H9 (cell line): ENCODE results near the gene LDLRAD4. TPM values are rescaled to one million over a fixed set of nuclear protein-coding genes. Genes with fewer than 3 reads are reported as not detected.

Experiments
- DNase-seq: peaks from one replicate; pipeline ENCODE4 v3.0.0-alpha.2; 2017
- H2AFZ ChIP-seq: one replicate; pipeline ENCODE4 v1.6.1; 2013; ENCODE audit warnings: mild to moderate bottlenecking, low read length, control low read depth, moderate library complexity
- H2AK5ac ChIP-seq: 2 replicates; pipeline ENCODE4 v1.6.1; 2013; ENCODE audit warnings: low read length, control low read depth, mixed read lengths; ENCODE audit not compliant: insufficient read length
- H2BK120ac ChIP-seq: one replicate; pipeline ENCODE4 v1.6.1; 2013; ENCODE audit warnings: low read depth, mild to moderate bottlenecking, low read length, control low read depth, inconsistent platforms; ENCODE audit not compliant: poor library complexity, severe bottlenecking
- H2BK12ac ChIP-seq: 2 replicates; pipeline ENCODE4 v1.6.1; 2013; ENCODE audit warnings: low read length, control low read depth, mixed read lengths, low read depth; ENCODE audit not compliant: insufficient read length
- H2BK15ac ChIP-seq: 2 replicates; pipeline ENCODE4 v1.6.1; 2013; ENCODE audit warnings: low read depth, low read length, control low read depth
- H2BK20ac ChIP-seq: one replicate; pipeline ENCODE4 v1.6.1; 2013; ENCODE audit warnings: low read depth, mild to moderate bottlenecking, low read length, control low read depth, inconsistent platforms; ENCODE audit not compliant: poor library complexity, severe bottlenecking
- H2BK5ac ChIP-seq: 2 replicates; pipeline ENCODE4 v1.6.1; 2013; ENCODE audit warnings: low read length, control low read depth, mixed read lengths; ENCODE audit not compliant: insufficient read length
- H3K14ac ChIP-seq: 2 replicates; pipeline ENCODE4 v1.6.1; 2013; ENCODE audit warnings: low read length, control low read depth; ENCODE audit not compliant: insufficient read depth
- H3K18ac ChIP-seq: 2 replicates; pipeline ENCODE4 v1.6.1; 2013; ENCODE audit warnings: low read depth, mild to moderate bottlenecking, mixed read lengths, low read length, control low read depth; ENCODE audit not compliant: insufficient read length
- H3K23ac ChIP-seq: 2 replicates; pipeline ENCODE4 v1.6.1; 2013; ENCODE audit warnings: low read length, control low read depth, mixed read lengths, low read depth; ENCODE audit not compliant: insufficient read length
- H3K23me2 ChIP-seq: 2 replicates; pipeline ENCODE4 v1.6.1; 2013; ENCODE audit warnings: low read depth, mild to moderate bottlenecking, mixed read lengths, low read length, control low read depth; ENCODE audit not compliant: insufficient read length, poor library complexity, severe bottlenecking
- H3K27ac ChIP-seq: 2 replicates; pipeline ENCODE4 v1.5.1; 2013; ENCODE audit warnings: low read length, control low read depth, mixed read lengths, low read depth; ENCODE audit not compliant: insufficient read length
- H3K27me3 ChIP-seq: 2 replicates; pipeline ENCODE4 v1.6.1; 2013; ENCODE audit warnings: low read length, control low read depth, inconsistent platforms; ENCODE audit not compliant: insufficient read depth
- H3K4ac ChIP-seq: 2 replicates; pipeline ENCODE4 v1.6.1; 2013; ENCODE audit warnings: low read depth, mild to moderate bottlenecking, control low read depth, inconsistent platforms, low read length, moderate library complexity
- H3K4me1 ChIP-seq: 2 replicates; pipeline ENCODE4 v1.6.1; 2013; ENCODE audit warnings: low read length, control low read depth, inconsistent platforms; ENCODE audit not compliant: insufficient read depth
- H3K4me2 ChIP-seq: 2 replicates; pipeline ENCODE4 v1.6.1; 2013; ENCODE audit warnings: low read length, control low read depth, mixed read lengths; ENCODE audit not compliant: insufficient read length, insufficient read depth
- H3K56ac ChIP-seq: 2 replicates; pipeline ENCODE4 v1.6.1; 2013; ENCODE audit warnings: low read depth, mild to moderate bottlenecking, mixed read lengths, low read length, control low read depth; ENCODE audit not compliant: insufficient read length
- H3K79me1 ChIP-seq: 2 replicates; pipeline ENCODE4 v1.6.1; 2013; ENCODE audit warnings: low read depth, mild to moderate bottlenecking, moderate library complexity, low read length, control low read depth, inconsistent platforms; ENCODE audit not compliant: insufficient read depth, poor library complexity, severe bottlenecking
- H3K79me2 ChIP-seq: 2 replicates; pipeline ENCODE4 v1.6.1; 2013; ENCODE audit warnings: low read length, control low read depth, inconsistent platforms; ENCODE audit not compliant: insufficient read depth
- H3K9ac ChIP-seq: 2 replicates; pipeline ENCODE4 v1.6.1; 2013; ENCODE audit warnings: low read length, control low read depth, mixed read lengths; ENCODE audit not compliant: insufficient read length; ENCODE audit errors: extremely low read depth
- H3K9me3 ChIP-seq: one replicate; pipeline ENCODE4 v1.6.1; 2013; ENCODE audit warnings: low read depth, low read length, inconsistent platforms; ENCODE audit not compliant: control insufficient read depth
- H3T11ph ChIP-seq: one replicate; pipeline ENCODE4 v1.6.1; 2013; ENCODE audit warnings: mild to moderate bottlenecking, low read length, control low read depth, inconsistent platforms
- H4K20me1 ChIP-seq: one replicate; pipeline ENCODE4 v1.6.1; 2013; ENCODE audit not compliant: control insufficient read depth, insufficient read length, insufficient read depth
- H4K5ac ChIP-seq: 2 replicates; pipeline ENCODE4 v1.6.1; 2013; ENCODE audit warnings: low read depth, mild to moderate bottlenecking, mixed read lengths, low read length, control low read depth; ENCODE audit not compliant: insufficient read length
- H4K8ac ChIP-seq: replicated peaks from 2 replicates; pipeline ENCODE4 v1.6.1; 2013; ENCODE audit warnings: low read length, control low read depth, mixed read lengths, low read depth; ENCODE audit not compliant: insufficient read length
- H4K91ac ChIP-seq: 2 replicates; pipeline ENCODE4 v1.6.1; 2013; ENCODE audit warnings: low read depth, mild to moderate bottlenecking, moderate library complexity, mixed read lengths, low read length, control low read depth; ENCODE audit not compliant: insufficient read length
- H3K27ac Mint-ChIP-seq, 3 experiments: 2 replicates in 2 of 3; 3 replicates in 1 of 3; pipeline ENCODE4 v1.8.0; 2020 to 2021; ENCODE audit warnings: mixed read lengths in 3 of 3, mild to moderate bottlenecking in 1 of 3, moderate library complexity in 1 of 3
- H3K27me3 Mint-ChIP-seq: 2 replicates; pipeline ENCODE4 v1.8.0; 2021; ENCODE audit warnings: low read depth, mild to moderate bottlenecking, moderate library complexity, mixed read lengths
- H3K36me3 Mint-ChIP-seq, 3 experiments: 2 replicates in 2 of 3; 3 replicates in 1 of 3; pipeline ENCODE4 v1.8.0; 2020 to 2021; ENCODE audit warnings: low read depth in 3 of 3, mixed read lengths in 3 of 3; ENCODE audit not compliant: insufficient read depth in 1 of 3
- H3K4me1 Mint-ChIP-seq, 2 experiments: 2 replicates each; pipeline ENCODE4 v1.8.0; 2020; ENCODE audit warnings: mixed read lengths in 2 of 2
- H3K4me3 Mint-ChIP-seq, 2 experiments: 2 replicates in 1 of 2; 3 replicates in 1 of 2; pipeline ENCODE4 v1.8.0; 2020 to 2021; ENCODE audit warnings: mild to moderate bottlenecking in 2 of 2, mixed read lengths in 2 of 2, moderate library complexity in 1 of 2
- H3K9me3 Mint-ChIP-seq, 2 experiments: 2 replicates in 1 of 2; 3 replicates in 1 of 2; pipeline ENCODE4 v1.8.0; 2020; ENCODE audit warnings: mild to moderate bottlenecking in 2 of 2, mixed read lengths in 2 of 2, moderate library complexity in 1 of 2
- CTCF ChIP-seq: fragments of 200-600 bp; sonication (generic); conservative IDR thresholded peaks from 3 replicates; pipeline ENCODE4 v1.8.0; 2021; ENCODE audit warnings: antibody characterized with exemption, mild to moderate bottlenecking
- WGBS: extraction: QIAGEN DNeasy Blood & Tissue Kit; methylation state at CpG from one replicate; pipeline ENCODE4 v1.1.7; 2013; ENCODE audit warnings: missing lambda C conversion rate, low lambda C conversion rate, mixed read lengths; ENCODE audit not compliant: insufficient read length; ENCODE audit errors: extremely low coverage; 5-methylcytosine and 5-hydroxymethylcytosine counted together
- total RNA-seq: library from RNA; stranded (reverse); gene quantifications from 2 replicates; pipeline ENCODE4 v1.2.1, GENCODE V29; 2021

LDLRAD4 gene
- total RNA-seq, 1 experiment from 2014 or later: 3.9 TPM

- WGBS: no CpG with 5 or more reads among the region's 5 CpGs
- no peak overlapping the region for H2AFZ ChIP-seq
These were observed 339.6 kb downstream of the LDLRAD4 start for GRCh38 chr18:13558124-13558523.

More at GRCh38 chr18:13558124-13558523, 339.6 kb downstream of the LDLRAD4 start:
- Histone ChIP-seq H3T11ph (no peak overlapping the region), H2BK5ac (no peak overlapping the region), H4K20me1 (no peaks in the 10 kb centered on the region), H2BK15ac (no peak overlapping the region), H3K18ac (no peak overlapping the region), H3K23me2 (no peaks in the 10 kb centered on the region), H3K9ac (no peak overlapping the region), H3K56ac (no peak overlapping the region), H4K5ac (no peak overlapping the region), H3K4ac (no peak overlapping the region), H3K27me3 (no peaks in the 10 kb centered on the region), H4K91ac (no peak overlapping the region), H3K23ac (no peak overlapping the region), H3K79me2 (no peaks in the 10 kb centered on the region), H2BK12ac (no peak overlapping the region), H3K79me1 (no peaks in the 10 kb centered on the region), H3K9me3 (no peaks in the 10 kb centered on the region), H2BK20ac (no peak overlapping the region), H2BK120ac (no peak overlapping the region), H3K4me2 (no peak overlapping the region), H3K14ac (no peak overlapping the region), H3K27ac (no peak overlapping the region), H4K8ac (no peak overlapping the region), H2AK5ac (no peak overlapping the region), H3K4me1 (no peaks in the 10 kb centered on the region)
- H3K4me3 Mint-ChIP-seq: no peak overlapping the region
- DNase-seq: peak; percentile 58
- H3K36me3 Mint-ChIP-seq: no peaks in the 10 kb centered on the region
- no peaks in the 10 kb centered on the region for H3K9me3 Mint-ChIP-seq
- H3K27me3 Mint-ChIP-seq: no peaks in the 10 kb centered on the region; the same call in 1 of the 2 replicates
- peaks cover 7% of the 10 kb centered on the region in 2 experiments; a peak in 3 of 4 replicates for H3K4me1 Mint-ChIP-seq
- no peak overlapping the region for H3K27ac Mint-ChIP-seq
- TF ChIP-seq CTCF: peak; percentile 77
